Umbilical cord (tissue), 2 donors: ENCODE results near the gene JAKMIP2. TPM values are rescaled to one million over a fixed set of nuclear protein-coding genes. Genes with fewer than 3 reads are reported as not detected.
A peak's percentile ranks its signal among the peaks of the same experiment; 100 is the strongest.
"Not testable (repeated sequence)": the region's sequence is repeated elsewhere in the genome, so short reads cannot be mapped to it uniquely, and the experiment has no call there.

Experiments
- DNase-seq: peaks from one replicate; pipeline ENCODE4 v3.0.0-alpha.2; 2015; ENCODE audit warnings: low spot score
- total RNA-seq: library from RNA; depleted of rRNA; stranded (reverse); fragments of >200 nt; gene quantifications from one replicate; pipeline ENCODE4 v1.2.3, GENCODE V29; 2014; ENCODE audit warnings: low replicate concordance; ENCODE audit not compliant: insufficient read depth

JAKMIP2 gene
- total RNA-seq: 1.2 TPM

GRCh38 chr5:147782110-147783028 is at the start of gene JAKMIP2:
JAKMIP2 (minus strand) TSS chr5:147782728; CDS start chr5:147671806, 110,922 bp downstream.
- peak; percentile 96 for DNase-seq

GRCh38 chr5:147831465-147831864 is 48.9 kb upstream of the JAKMIP2 start, which contains the start of gene SPINK1:
SPINK1 (minus strand) TSS chr5:147831671; CDS start chr5:147831577, 94 bp downstream.
- no peak for DNase-seq

GRCh38 chr5:147830035-147830434 is 47.5 kb upstream of the JAKMIP2 start:
- no peak for DNase-seq

GRCh38 chr5:147827017-147827416 is 44.5 kb upstream of the JAKMIP2 start:
- not testable (repeated sequence) for DNase-seq

GRCh38 chr5:147826361-147826760 is 43.8 kb upstream of the JAKMIP2 start:
- DNase-seq: no peak

- peak; percentile 70 for DNase-seq
Measured at GRCh38 chr5:147822686-147823491, 40.4 kb upstream of the JAKMIP2 start.

GRCh38 chr5:147822222-147822621 is 39.7 kb upstream of the JAKMIP2 start:
- DNase-seq: not testable (repeated sequence)

GRCh38 chr5:147821766-147822165 is 39.2 kb upstream of the JAKMIP2 start:
- DNase-seq: no peak

GRCh38 chr5:147819261-147819770 is 36.8 kb upstream of the JAKMIP2 start:
- no peak for DNase-seq

- DNase-seq: no peak
Measured at GRCh38 chr5:147818290-147818689, 35.8 kb upstream of the JAKMIP2 start.

- DNase-seq: no peak
Measured at GRCh38 chr5:147813696-147814095, 31.2 kb upstream of the JAKMIP2 start.

- DNase-seq: no peak
Measured at GRCh38 chr5:147809830-147810666, 27.5 kb upstream of the JAKMIP2 start.

GRCh38 chr5:147805030-147805454 is 22.5 kb upstream of the JAKMIP2 start:
- DNase-seq: peak; percentile 6

- no peak for DNase-seq
Measured at GRCh38 chr5:147804334-147804733, 21.8 kb upstream of the JAKMIP2 start.

GRCh38 chr5:147803926-147804325 is 21.4 kb upstream of the JAKMIP2 start:
- no peak for DNase-seq

- not testable (repeated sequence) for DNase-seq
Measured at GRCh38 chr5:147803161-147803560, 20.6 kb upstream of the JAKMIP2 start.

GRCh38 chr5:147801461-147801860 is 18.9 kb upstream of the JAKMIP2 start:
- no peak for DNase-seq

GRCh38 chr5:147800491-147800890 is 18.0 kb upstream of the JAKMIP2 start:
- DNase-seq: no peak

GRCh38 chr5:147796556-147797308 is 14.2 kb upstream of the JAKMIP2 start:
- DNase-seq: no peak

GRCh38 chr5:147791181-147791580 is 8.7 kb upstream of the JAKMIP2 start:
- DNase-seq: no peak
